Motor neuron (in vitro differentiated cells): ENCODE measurements around the gene AP3B1. TPM values are rescaled to one million over a fixed set of nuclear protein-coding genes. Genes with fewer than 3 reads are reported as not detected.

Experiments used
- ATAC-seq, 8 experiments: fragments of 200-7000 bp; cut with Tn5 transposase; replicated peaks in 6 of 8; 2 replicates each; pipeline ENCODE4 v1.8.0; 2021; ENCODE audit warnings: mild to moderate bottlenecking in 8 of 8, moderate library complexity in 8 of 8
- H3K27ac ChIP-seq, 2 donors: fragments of 250-450 bp; sonication (Bioruptor Pico); 2 replicates each; pipeline ENCODE4 v1.9.0; 2021; ENCODE audit warnings: antibody characterized with exemption in 2 of 2, mild to moderate bottlenecking in 2 of 2, moderate library complexity in 1 of 2
- H3K4me1 ChIP-seq, 2 donors: fragments of 250-450 bp; sonication (Bioruptor Pico); replicated peaks in 1 of 2; 2 replicates each; pipeline ENCODE4 v1.6.1; 2021; ENCODE audit warnings: antibody characterized with exemption in 2 of 2, mild to moderate bottlenecking in 2 of 2, moderate library complexity in 1 of 2
- H3K4me3 ChIP-seq, 5 donors: fragments of 250-450 bp; sonication (Bioruptor Pico); 2 replicates each; pipeline ENCODE4 v1.9.0; 2021; ENCODE audit warnings: antibody characterized with exemption in 5 of 5, mild to moderate bottlenecking in 5 of 5, moderate library complexity in 4 of 5
- WGBS, 10 experiments: fragments of 450-650 bp; shearing (Covaris generic); methylation state at CpG; one replicate each; pipeline ENCODE4 v1.0.0; 2022; 5-methylcytosine and 5-hydroxymethylcytosine counted together
- in situ Hi-C, 9 experiments: fragments of 400-800 bp; cut with MboI; loops; one replicate each; pipeline ENCODE4 v1.15.0; 2021; ENCODE audit warnings: low sequenced_read_pairs in 9 of 9, low pct_unique_long_range_greater_than_20kb in 2 of 9; ENCODE audit not compliant: unreplicated experiment in 9 of 9
- total RNA-seq, 8 experiments: library from RNA; unstranded; fragments of 300-600 nt; gene quantifications; 2 replicates each; pipeline versions ENCODE4 v1.2.3 to v1.2.4, GENCODE V29; 2022

Gene AP3B1
- total RNA-seq, 8 experiments from 2014 or later: 31.7 to 54.7 (median 47.4) TPM

DNA sequence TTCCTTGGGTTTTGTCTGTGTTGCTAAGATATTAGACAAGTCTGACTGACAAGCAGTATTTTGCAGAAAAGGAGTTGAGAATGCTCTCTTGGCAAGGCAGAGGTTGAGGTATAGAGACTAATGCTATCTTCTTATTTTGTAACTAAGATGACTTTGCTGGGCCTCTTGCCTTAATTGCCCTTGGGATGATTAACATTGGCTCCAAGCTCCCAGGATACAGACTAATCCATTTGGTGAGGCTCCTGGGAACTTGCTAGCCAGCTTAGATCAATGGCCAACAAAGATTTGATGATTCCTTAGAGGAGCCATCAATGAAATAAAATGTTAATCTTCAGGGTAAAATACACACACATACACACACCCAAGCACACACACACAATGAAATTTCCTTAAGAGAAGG, 28.7 kb upstream of the AP3B1 start:
- H3K4me3 ChIP-seq: no peak overlapping the region
- in situ Hi-C loops: loop anchor here in 1 of 9 experiments (25.0 kb wide), 1 partner anchor 139 kb away; no protein-coding TSS in a partner anchor
- peaks cover 0 to 4% of the 10 kb centered on the region in 2 donors for H3K4me1 ChIP-seq
- ATAC-seq: no peak
- no peak overlapping the region for H3K27ac ChIP-seq

DNA sequence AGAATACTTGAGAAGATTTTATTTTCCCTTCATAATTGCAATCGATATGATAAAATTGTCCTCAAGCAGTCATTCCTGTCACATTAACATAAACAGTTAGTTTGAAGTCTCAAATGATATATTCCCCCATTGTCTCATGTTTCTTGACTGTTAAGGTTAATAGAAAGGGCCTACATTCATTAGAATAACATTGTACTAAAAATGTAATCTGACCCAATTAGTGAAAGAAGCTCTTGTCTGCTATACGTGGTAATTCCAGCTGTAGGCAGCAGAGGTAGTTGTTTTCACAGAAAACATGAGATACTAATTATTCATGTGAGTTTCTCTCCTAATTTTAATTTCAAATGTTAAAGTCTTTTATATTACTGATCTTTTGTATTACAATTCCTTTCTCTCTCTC, 25.9 kb upstream of the AP3B1 start:
- Histone ChIP-seq H3K4me3 (no peak overlapping the region), H3K4me1 (peaks cover 0 to 4% of the 10 kb centered on the region in 2 donors), H3K27ac (no peak overlapping the region)
- in situ Hi-C loops: loop anchor here in 1 of 9 experiments (25.0 kb wide), 1 partner anchor 142 kb away; no protein-coding TSS in a partner anchor
- WGBS, 10 experiments: 10 to 60% (median 51%) methylated on average over 2 of the region's 2 CpGs; no CpG with 5 or more reads in 1 of the 10 experiments
- peak in 3 of 8 experiments; percentile 60 to 74 (median 66) for ATAC-seq

DNA sequence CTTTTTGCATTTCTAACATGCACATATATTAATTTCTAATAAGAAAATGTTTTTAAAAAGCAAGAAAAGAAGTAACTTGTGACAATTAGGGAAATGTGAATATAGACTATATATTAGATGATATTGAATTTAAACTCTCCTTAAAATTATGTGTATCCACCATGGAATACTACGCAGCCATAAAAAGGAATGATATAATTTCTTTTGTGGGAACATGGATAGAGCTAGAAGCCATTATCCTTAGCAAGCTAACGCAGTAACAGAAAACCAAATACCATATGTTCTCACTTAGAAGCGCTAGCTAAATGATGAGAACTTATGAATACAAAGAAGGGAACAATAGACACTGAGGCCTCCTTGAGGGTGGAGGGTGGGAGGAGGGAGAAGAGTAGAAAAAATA, 23.8 kb upstream of the AP3B1 start:
- in situ Hi-C loops: loop anchor here in 1 of 9 experiments (25.0 kb wide), 1 partner anchor 144 kb away; no protein-coding TSS in a partner anchor
- no peak overlapping the region for H3K27ac ChIP-seq
- no peak overlapping the region for H3K4me3 ChIP-seq
- ATAC-seq: no peak
- 30 to 100% (median 84%) methylated on average over 2 to 3 of the region's 3 CpGs; no CpG with 5 or more reads in 1 of the 10 experiments for WGBS, 10 experiments
- H3K4me1 ChIP-seq: peaks cover 0 to 4% of the 10 kb centered on the region in 2 donors

DNA sequence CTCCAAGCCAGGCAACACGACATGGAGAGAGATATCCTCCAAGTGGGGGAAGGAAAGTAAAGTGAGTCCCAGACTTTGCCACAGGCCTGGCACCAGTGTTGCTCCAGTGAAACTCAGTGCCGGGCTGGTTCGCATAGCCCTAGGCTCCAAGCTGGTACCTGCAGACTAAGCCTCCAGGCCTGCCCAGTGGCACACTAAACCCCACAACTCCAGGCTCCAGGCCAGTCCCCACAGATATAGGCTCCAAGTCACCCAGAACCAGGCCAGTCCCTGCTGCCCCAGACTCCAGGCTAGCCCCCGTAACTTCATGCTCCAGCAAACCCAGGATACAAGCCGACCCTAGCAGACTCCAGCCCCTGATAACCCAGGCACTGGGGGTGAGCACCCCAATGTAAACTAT, 23.0 kb upstream of the AP3B1 start:
- Histone ChIP-seq H3K4me1 (peaks cover 0 to 4% of the 10 kb centered on the region in 2 donors), H3K4me3 (no peak overlapping the region), H3K27ac (no peak overlapping the region)
- no peak for ATAC-seq
- 0 to 100% (median 60%) methylated on average over 1 to 4 of the region's 5 CpGs; no CpG with 5 or more reads in 1 of the 10 experiments for WGBS, 10 experiments
- in situ Hi-C loops: loop anchor here in 1 of 9 experiments (25.0 kb wide), 1 partner anchor 145 kb away; no protein-coding TSS in a partner anchor

DNA sequence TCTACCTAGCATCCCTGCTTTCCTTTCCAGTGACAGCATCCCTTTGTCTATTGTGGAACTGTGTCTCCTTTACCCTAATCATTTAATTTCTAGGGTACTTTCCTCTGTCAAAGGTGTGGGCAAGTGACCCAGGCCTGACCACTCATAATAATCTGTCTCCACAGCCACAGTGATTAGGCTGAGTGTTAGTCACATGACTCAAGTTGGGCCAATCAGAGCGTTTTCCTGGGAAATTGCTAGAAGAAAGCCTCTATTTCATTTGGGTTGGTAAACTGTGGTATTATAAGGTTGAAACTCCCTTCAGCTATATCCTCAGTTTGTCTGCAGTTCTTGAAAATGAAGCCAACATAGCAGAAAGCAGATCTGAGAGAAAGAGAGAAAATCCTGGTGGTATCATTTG, 14.2 kb upstream of the AP3B1 start:
- 40 to 100% (median 100%) methylated on average over 1 of the region's 1 CpG; no CpG with 5 or more reads in 7 of the 10 experiments for WGBS, 10 experiments
- in situ Hi-C loops: loop anchor here in 1 of 9 experiments (25.0 kb wide), 1 partner anchor 154 kb away; no protein-coding TSS in a partner anchor
- H3K4me3 ChIP-seq: no peak overlapping the region
- ATAC-seq: no peak
- H3K27ac ChIP-seq: no peak overlapping the region
- no peaks in the 10 kb centered on the region for H3K4me1 ChIP-seq

DNA sequence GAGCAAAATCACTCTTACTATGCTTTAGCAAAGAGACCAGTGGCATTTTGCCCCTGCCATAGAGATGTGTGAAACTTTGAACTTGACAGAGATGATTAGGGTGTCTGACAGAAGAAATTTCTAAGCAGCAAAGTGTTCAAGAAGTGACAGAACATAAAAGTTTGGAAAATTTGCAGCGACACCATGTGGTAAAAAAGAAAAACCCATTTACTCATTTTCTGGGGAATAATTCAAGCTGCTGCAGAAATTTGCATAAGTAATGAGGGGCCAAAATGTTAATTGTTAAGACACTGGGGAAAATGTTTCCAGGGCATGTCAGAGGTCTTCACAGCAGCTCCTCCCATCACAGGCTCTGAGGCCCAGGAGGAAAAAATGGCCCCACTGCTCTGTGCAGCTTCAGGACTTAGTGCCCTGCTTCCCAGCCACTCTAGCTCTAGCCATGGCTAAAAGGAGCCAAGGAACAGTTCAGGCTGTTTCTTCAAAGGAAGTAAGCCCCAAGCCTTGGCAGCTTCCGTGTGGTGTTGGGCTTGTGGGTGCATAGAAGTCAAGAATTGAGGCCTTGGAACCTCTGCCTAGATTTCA, 6.1 kb upstream of the AP3B1 start:
- 0 to 80% (median 33%) methylated on average over 1 to 2 of the region's 2 CpGs; no CpG with 5 or more reads in 3 of the 10 experiments for WGBS, 10 experiments
- no peak for ATAC-seq
- H3K27ac ChIP-seq: no peak overlapping the region
- no peak overlapping the region for H3K4me3 ChIP-seq
- H3K4me1 ChIP-seq: no peaks in the 10 kb centered on the region
- in situ Hi-C loops: loop anchor here in 1 of 9 experiments (25.0 kb wide), 1 partner anchor 162 kb away; no protein-coding TSS in a partner anchor

DNA sequence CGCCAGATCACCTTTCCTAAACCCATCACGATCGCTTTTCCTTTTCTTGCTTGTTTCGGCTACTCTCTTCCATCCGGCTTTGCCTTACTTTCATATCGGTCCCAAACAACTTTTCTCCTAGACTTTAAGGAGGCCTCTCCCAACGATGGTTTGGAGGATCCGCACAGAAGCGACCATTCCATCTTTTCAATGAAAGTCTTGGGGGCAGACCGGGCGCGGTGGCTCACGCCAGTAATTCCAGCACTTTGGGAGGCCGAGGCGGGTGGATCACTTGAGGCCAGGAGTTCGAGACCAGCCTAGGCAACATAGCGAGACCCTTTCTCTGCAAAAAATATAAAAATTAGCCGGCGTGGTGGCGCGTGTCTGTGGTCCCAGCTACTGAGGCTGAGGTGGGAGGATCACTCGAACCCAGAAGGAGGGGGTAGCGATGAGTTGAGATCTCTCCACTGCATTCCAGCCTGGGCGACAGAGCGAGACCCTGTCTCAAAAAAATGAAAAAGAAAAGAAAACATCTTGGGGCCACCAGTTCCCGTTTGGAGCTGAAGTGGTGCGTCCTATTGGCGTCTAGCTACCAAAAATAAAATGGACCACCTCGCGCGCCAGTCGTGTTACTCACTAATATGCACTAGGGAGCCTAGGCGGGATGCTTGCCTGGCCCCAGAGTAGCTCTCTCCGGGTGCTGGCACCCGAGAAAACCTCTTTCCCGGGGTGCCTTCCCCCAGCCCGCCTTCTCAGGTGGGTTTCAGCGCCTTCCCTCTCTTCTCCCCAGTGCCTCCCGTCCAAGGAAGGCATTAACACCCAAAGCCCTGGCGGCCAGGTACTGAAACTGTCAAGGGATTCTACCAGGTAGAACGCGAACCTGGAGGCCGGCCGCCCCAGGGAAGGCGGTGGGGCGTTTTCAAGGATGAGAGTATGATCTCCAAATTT, 800 bp upstream of the AP3B1 start:
- peaks cover 0 to 7% of the 10 kb centered on the region in 2 donors for H3K4me1 ChIP-seq
- ATAC-seq: peak; percentile 38 to 62 (median 45)
- in situ Hi-C loops: no loop called here
- 0 to 18% (median 10%) methylated on average over 1 to 21 of the region's 46 CpGs; no CpG with 5 or more reads in 2 of the 10 experiments for WGBS, 10 experiments
- peak overlapping the region; percentile 65 to 95 (median 88) for H3K4me3 ChIP-seq
- H3K27ac ChIP-seq: no peak overlapping the region

DNA sequence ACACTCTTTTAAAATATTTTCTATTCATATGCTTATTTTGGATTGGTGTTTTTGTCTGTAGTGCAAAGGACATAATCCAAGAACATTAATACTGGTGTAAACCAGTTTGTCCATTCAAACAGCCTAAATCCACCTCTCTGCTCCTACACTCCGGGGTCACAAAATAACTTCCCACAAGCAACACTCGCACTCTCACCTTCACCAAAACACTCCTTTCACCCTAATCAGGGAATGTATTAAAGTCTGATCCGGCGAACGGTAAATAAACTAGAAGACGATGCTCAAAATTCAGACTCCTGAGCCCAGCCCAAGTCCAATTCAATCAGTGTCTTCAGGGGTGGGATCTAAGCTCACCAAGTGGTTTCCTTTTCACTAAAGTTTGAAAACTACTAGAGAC, 649 bp downstream of the AP3B1 start:
- H3K4me1 ChIP-seq: peaks cover 0 to 7% of the 10 kb centered on the region in 2 donors
- in situ Hi-C loops: no loop called here
- peak in 2 of 8 experiments; percentile 4 to 6 for ATAC-seq
- peak overlapping the region; percentile 73 to 88 for H3K27ac ChIP-seq
- H3K4me3 ChIP-seq: peak overlapping the region; percentile 65 to 95 (median 88)
- 0 to 20% (median 0%) methylated on average over 1 to 6 of the region's 6 CpGs; no CpG with 5 or more reads in 2 of the 10 experiments for WGBS, 10 experiments

DNA sequence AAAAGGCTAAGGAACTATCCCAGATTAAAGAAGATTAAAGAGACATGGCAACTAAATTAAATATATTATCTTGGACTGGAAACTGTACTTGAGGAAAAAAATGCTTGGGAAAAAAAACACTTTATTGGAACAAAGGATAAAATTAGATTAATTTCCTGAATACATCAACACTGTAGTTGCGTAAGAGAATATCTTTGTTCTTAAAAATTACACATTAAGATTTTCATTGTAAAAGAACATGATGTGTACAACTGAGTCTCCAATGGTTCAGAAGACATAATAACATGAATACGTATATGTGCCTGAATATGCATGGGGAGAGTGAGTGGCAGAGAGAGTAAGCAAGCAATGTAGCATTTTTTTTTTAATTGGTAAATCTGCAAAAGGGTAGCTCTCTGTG, 2.8 kb downstream of the AP3B1 start:
- Histone ChIP-seq H3K4me1 (peaks cover 0 to 7% of the 10 kb centered on the region in 2 donors), H3K4me3 (no peak overlapping the region), H3K27ac (no peak overlapping the region)
- no peak for ATAC-seq
- in situ Hi-C loops: no loop called here
- 14 to 100% (median 93%) methylated on average over 1 to 2 of the region's 2 CpGs; no CpG with 5 or more reads in 1 of the 10 experiments for WGBS, 10 experiments

DNA sequence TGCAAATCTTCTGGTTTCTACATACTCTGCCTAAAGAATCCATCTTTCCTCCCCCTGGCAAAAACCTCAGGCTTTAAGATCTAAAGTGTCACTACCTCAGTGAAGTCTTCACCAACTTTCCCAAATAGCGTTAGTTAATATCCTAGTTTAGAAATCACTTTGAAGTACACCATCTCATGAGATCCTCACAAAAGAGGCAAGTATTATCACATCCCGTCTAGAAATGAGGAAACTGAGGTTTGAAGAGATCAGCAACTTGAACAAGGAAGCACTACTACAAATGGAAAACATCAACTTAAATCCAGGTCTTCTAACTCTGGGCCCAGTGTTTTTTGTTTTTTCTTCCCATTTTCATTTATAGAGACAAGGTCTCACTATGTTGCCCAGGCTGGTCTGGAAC, 4.6 kb downstream of the AP3B1 start:
- H3K4me3 ChIP-seq: no peak overlapping the region
- in situ Hi-C loops: no loop called here
- 57 to 100% (median 94%) methylated on average over 1 to 2 of the region's 2 CpGs; no CpG with 5 or more reads in 1 of the 10 experiments for WGBS, 10 experiments
- no peak for ATAC-seq
- no peak overlapping the region for H3K27ac ChIP-seq
- H3K4me1 ChIP-seq: peaks cover 0 to 7% of the 10 kb centered on the region in 2 donors

DNA sequence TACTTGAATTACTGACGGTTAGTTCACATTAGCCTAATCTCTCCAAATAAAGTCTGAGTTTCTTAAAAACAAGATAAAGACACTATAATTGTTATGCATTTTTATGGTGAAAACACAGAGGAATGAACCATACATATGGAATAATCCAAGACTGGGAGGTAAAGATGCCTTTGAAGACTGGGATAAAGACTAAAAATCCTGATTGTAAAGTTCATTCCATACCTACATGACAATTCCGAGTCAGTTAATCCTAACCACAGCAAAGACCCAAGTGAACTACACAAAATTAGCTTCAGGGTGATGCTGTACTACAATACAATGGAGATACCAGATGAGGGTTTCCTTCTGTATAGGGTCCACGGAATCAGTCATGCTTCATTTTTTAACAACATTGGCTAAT, 6.3 kb downstream of the AP3B1 start:
- ATAC-seq: no peak
- 33 to 100% (median 92%) methylated on average over 1 to 3 of the region's 3 CpGs; no CpG with 5 or more reads in 1 of the 10 experiments for WGBS, 10 experiments
- peaks cover 0 to 7% of the 10 kb centered on the region in 2 donors for H3K4me1 ChIP-seq
- H3K4me3 ChIP-seq: no peak overlapping the region
- in situ Hi-C loops: no loop called here
- no peak overlapping the region for H3K27ac ChIP-seq

DNA sequence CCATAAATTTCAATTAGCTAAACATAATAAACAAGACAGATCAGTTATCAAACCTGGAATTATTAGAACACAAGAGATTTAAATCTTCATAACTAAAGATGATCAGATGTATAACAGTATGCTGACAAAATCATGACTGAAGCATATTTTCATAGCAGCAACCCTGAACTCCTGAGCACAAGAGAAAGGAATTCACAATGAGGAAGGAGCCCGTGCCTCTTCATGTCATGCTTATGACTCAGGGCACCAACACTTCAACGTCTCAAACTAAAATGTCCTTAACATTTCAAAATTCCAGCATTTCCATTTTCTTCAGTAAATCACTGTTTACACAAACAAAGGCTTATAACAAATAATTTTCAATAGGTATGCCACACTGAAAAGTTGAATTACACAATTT, 6.7 kb downstream of the AP3B1 start:
- Histone ChIP-seq H3K4me1 (peaks cover 0 to 7% of the 10 kb centered on the region in 2 donors), H3K27ac (no peak overlapping the region), H3K4me3 (no peak overlapping the region)
- peak in 4 of 8 experiments; percentile 29 to 91 (median 66) for ATAC-seq
- WGBS, 10 experiments: 6 to 100% (median 59%) methylated on average over 1 to 2 of the region's 2 CpGs; no CpG with 5 or more reads in 3 of the 10 experiments
- in situ Hi-C loops: no loop called here

DNA sequence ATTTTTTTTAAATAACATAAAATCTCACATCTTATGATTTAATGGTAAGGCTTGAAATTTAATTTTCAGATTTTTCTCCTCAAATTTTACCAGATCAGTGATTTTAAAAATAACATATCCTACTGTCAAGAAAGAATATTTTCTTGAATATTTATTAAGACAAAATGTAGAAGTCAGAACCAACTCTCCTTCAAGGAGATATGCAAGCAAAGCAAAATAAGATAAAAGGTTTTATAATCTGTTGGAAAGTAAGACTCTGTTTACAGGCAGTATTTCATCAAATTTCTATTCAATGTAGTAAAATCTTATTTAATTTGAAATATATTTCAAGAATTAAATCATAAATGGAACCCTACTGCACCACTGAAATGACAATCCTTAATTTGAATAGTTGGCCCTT, 7.3 kb downstream of the AP3B1 start:
- H3K4me1 ChIP-seq: peaks cover 0 to 7% of the 10 kb centered on the region in 2 donors
- ATAC-seq: no peak
- H3K4me3 ChIP-seq: no peak overlapping the region
- H3K27ac ChIP-seq: no peak overlapping the region
- in situ Hi-C loops: no loop called here
